GM12891 (cell line): ENCODE measurements around the gene ADGRB3.

Experiments used
- DNase-seq: peaks from one replicate; pipeline ENCODE4 v3.0.0; 2011; ENCODE audit warnings: low spot score; ENCODE audit not compliant: insufficient read length
- FAIRE-seq: peaks from 2 replicates; lab custom pipeline; 2011; peaks lifted over from hg19 to GRCh38; lab: Jason Lieb, UNC
- PAX5 ChIP-seq: IDR thresholded peaks from 2 replicates; pipeline ENCODE4 v1.6.1; 2011; ENCODE audit warnings: low read length, moderate library complexity, mild to moderate bottlenecking; ENCODE audit not compliant: insufficient read depth, severe bottlenecking
- POLR2A ChIP-seq: IDR thresholded peaks from 2 replicates; pipeline ENCODE4 v1.6.1; 2011; ENCODE audit warnings: low read depth, low read length, control low read depth
- POLR2AphosphoS5 ChIP-seq: IDR thresholded peaks from 2 replicates; pipeline ENCODE4 v1.6.1; 2011; ENCODE audit warnings: low read depth, low read length, control low read depth
- POU2F2 ChIP-seq: IDR thresholded peaks from 2 replicates; pipeline ENCODE4 v1.6.1; 2011; ENCODE audit warnings: low read depth, mild to moderate bottlenecking, control low read depth, low read length, moderate library complexity
- SPI1 ChIP-seq: IDR thresholded peaks from 2 replicates; pipeline ENCODE4 v1.6.1; 2011; ENCODE audit warnings: low read depth, low read length, control low read depth
- TAF1 ChIP-seq: IDR thresholded peaks from 2 replicates; pipeline ENCODE4 v1.6.1; 2011; ENCODE audit warnings: low read depth, low read length, control low read depth

The ADGRB3 gene

DNA sequence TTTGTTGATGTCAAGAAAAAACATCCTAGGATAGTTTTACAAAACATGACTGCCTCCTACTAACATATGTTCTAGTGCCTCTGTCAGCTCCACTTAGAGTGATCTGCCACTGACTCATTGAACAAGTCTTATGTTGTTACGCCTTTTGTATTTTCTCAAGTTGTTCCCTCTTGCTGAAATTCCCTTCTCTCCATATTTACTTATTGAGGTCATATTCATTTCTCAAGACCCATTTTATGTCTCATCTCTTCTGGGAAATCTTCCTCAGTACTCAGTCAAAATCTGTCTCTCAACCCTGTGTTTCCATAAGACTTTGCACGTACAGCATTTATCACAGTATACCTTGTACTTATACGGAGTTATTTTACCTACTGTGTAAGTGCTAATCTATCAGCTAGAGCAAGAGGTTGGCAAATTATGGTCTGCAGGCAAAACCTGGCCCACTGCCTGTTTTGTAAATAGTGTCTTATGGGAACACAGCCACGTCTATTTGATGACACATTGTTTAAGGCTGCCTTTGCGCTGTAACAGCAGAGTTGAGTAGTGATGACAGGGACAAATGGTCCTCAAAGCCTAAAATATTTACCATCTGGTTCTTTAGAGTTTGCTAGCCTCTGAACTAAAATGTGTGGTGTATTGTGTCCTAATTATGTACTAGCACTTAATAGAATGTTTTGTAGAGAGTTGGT lies 83.4 kb downstream of the ADGRB3 start:
- DNase-seq: no peak
- no peak for FAIRE-seq
- TF ChIP-seq POLR2AphosphoS5: no peak
- TF ChIP-seq POU2F2: no peak
- no peak for TF ChIP-seq POLR2A
- TF ChIP-seq SPI1: no peak
- TF ChIP-seq PAX5: no peak
- TF ChIP-seq TAF1: no peak

DNA sequence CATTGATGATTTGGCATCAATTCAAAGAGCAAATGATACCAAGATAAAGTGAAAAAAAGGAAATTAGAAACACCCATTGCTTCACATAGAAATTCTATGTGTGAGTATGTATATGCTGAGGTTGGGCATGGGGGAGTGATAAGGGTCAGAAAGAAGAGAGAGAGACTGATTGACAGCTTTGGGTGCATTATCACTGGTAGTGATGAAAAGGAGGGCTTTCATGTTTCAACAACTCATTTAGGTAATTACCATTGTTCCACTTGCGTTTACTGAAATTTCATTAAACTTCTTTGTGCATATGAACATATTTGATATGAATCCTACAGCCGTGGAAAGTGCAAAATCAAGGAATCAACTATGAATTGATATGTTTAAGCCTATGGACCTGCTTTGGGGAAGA lies 84.7 kb downstream of the ADGRB3 start:
- TF ChIP-seq PAX5: no peak
- no peak for TF ChIP-seq SPI1
- no peak for TF ChIP-seq TAF1
- no peak for TF ChIP-seq POLR2A
- TF ChIP-seq POLR2AphosphoS5: no peak
- no peak for TF ChIP-seq POU2F2
- DNase-seq: no peak
- FAIRE-seq: no peak

DNA sequence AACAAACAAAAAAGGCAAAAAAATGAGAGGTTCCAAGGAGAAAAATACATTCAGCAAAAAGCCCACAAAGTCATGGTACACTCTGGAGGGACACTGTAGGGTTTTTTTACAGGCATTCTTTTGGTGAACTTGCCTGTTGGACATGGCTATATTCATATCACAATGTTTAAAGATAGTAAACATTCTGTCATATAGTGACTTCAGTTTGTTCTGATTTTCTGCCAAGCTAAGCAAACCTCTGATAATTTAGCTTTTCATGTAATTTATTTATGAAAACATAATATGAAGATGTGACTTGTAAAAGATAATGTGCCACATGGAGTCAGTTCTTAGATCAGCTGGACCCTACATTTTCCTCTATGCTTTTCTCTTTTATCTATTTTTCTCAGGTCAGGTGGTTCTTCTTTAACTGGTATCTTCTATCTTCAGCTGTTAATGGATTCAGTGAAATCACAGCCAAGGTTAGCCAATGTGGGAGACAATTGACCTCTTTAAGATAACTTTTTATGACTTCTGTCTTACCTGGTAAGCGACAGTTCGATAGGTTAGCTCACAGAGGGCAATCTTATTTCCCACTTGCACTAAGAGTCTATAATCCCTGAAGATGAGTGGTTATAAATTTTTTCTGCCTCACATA lies 87.9 kb downstream of the ADGRB3 start:
- FAIRE-seq (no peak), DNase-seq (no peak)
- no peak for TF ChIP-seq TAF1
- no peak for TF ChIP-seq SPI1
- no peak for TF ChIP-seq PAX5
- TF ChIP-seq POLR2AphosphoS5: no peak
- TF ChIP-seq POLR2A: no peak
- TF ChIP-seq POU2F2: no peak

DNA sequence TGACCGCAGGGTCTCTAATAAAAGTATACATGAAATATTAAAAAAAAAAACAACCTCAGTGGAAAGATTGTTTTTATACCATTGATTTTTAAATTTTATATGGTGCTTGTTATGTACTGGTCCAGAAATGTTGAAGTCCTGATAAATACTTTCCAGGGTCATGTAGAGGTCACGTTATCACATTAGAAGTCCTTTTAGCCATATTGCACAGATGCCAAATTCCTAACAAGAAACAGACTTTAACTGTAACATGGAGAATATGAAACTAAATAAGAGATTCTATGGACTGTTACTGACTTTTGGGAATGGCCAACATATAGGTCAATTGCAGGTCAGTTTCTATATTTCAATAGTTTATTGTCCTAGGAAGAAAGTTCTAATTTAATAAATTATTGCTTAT lies 89.0 kb downstream of the ADGRB3 start:
- no peak for FAIRE-seq
- DNase-seq: no peak
- no peak for TF ChIP-seq POLR2A
- no peak for TF ChIP-seq POLR2AphosphoS5
- TF ChIP-seq PAX5: no peak
- TF ChIP-seq POU2F2: no peak
- TF ChIP-seq TAF1: no peak
- no peak for TF ChIP-seq SPI1

DNA sequence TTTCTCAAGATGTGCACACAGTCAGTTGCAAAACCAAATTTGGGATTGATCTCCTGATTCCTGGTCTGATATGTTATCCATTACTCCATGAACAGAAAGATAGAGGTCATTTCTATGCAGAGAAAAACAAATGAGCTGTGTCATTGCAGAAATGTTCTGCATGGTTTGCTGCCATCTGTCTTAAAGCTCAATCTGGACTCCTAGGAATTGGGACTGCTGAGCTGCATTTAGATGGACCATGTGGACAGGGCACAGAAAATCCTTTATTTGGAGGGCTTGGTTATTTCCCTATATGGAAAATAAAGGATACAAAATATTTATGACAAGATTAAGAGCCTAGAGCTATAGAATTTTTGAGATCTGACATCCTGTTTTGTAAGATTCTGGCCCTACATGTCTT lies 91.3 kb downstream of the ADGRB3 start:
- no peak for FAIRE-seq
- no peak for DNase-seq
- TF ChIP-seq POU2F2 (no peak), PAX5 (no peak), TAF1 (no peak), POLR2A (no peak), POLR2AphosphoS5 (no peak), SPI1 (no peak)

DNA sequence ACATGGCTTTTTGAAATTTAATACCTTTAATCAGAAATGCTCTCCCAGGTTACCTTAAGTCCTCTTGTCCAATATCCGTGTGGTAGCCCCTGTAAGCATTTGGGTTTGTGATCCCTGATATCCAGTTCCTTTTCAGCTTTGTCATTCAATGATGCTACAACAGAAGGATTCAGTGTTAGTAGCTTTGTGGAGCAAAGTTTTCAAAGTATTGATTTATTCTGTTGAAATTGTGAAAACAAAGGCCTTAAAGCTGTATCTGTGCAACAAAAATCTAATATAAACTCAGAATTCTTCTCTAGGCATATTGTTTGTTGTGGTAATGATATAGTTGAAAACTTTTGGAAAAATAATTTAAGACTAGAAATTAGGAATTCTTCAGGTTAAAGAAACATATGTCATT lies 91.9 kb downstream of the ADGRB3 start:
- FAIRE-seq: no peak
- DNase-seq: no peak
- TF ChIP-seq SPI1: no peak
- TF ChIP-seq POU2F2: no peak
- no peak for TF ChIP-seq POLR2A
- TF ChIP-seq PAX5: no peak
- no peak for TF ChIP-seq TAF1
- no peak for TF ChIP-seq POLR2AphosphoS5

DNA sequence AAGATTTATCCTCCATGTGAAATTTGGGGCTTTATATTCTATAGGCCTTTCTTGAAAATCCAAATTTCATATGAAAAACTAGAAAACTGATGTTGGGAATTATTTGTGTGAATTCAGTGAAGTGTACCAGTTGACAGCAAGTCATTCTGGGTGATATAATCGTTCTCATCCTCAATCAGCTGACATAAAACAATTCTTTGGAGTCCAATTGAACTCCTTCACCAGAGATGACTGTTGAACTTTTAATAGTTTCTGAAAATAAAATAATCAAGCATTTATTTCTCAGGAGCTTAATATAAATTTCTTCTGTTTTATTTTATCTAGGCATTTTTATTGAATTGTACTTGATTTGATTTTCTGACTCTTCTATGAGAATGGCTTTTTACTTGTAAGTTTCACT lies 92.6 kb downstream of the ADGRB3 start:
- FAIRE-seq (no peak), DNase-seq (no peak)
- TF ChIP-seq POLR2AphosphoS5 (no peak), TAF1 (no peak), PAX5 (no peak), POLR2A (no peak), SPI1 (no peak), POU2F2 (no peak)

DNA sequence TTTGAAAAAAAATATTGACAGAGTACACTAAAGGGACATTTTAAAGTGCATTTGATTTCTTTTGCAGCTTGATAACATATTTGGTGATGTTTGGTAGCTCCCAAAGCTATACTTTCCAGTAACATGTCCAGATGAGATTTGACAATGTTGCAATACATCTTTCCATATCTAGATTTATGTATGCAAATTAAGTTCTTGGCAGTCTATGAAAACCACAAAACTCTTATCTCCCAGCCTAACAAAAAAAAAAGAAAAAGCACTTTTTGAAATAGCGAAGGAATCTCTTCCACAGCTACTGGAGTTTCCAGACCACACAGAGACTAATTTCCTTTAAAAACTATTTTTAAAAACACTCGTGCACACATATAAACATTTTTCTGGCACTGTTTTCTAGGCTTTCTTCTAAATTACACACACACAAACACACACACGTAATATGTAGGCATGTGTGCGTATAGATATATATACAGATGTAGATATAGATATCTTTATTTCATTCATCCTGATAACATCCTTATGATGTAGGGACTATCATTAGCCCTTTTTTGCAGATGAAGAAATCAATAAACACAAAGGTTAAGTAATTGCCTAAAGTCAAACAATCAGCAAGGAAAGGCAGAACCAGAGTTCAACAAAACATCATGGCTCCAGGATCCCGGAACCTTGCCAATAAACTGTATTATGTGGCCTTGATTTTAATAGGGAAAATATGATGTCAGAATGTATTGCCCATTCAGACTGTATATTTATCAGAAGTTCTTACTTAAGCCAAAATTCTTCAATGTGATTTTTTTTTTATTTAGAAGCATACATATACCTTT lies 93.3 kb downstream of the ADGRB3 start:
- DNase-seq: no peak
- no peak for TF ChIP-seq TAF1
- TF ChIP-seq PAX5: no peak
- TF ChIP-seq POLR2AphosphoS5: no peak
- no peak for TF ChIP-seq POLR2A
- no peak for TF ChIP-seq SPI1
- no peak for FAIRE-seq

DNA sequence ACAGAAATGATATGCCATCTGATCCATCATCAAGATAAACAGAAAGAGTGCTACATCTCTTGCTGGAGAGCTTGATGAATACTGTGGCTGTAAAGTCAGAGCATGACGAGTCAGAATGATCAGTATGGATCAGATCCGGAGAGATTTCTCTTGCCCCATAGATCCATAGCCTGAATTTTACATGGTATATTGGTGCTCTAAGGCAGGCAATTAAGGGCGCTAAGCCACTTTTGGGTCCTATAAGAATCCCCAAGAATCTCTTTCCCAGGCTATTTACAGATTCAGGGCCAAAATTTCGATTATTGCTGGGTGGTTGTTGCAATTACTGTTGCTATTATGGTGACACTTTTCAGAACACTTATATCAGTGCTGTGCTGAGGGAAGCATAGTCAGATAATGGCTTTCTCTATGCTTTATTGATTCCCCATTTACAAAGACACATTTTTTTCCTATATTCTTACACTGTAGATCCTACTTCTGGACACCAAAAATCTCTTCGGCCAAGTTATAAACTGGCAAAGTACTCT lies 94.4 kb downstream of the ADGRB3 start:
- no peak for TF ChIP-seq TAF1
- TF ChIP-seq POLR2AphosphoS5: no peak
- TF ChIP-seq POU2F2: no peak
- no peak for TF ChIP-seq SPI1
- TF ChIP-seq POLR2A: no peak
- no peak for TF ChIP-seq PAX5
- DNase-seq (no peak), FAIRE-seq (no peak)
